ENCODE measurements around the gene PCBP3.

Gene PCBP3

GRCh38 chr21:45856442-45856841, 212.9 kb downstream of the PCBP3 start:
- H3K9ac ChIP-seq (ENCODE audit: low read depth, low read length): no peak overlapping the region
- TF ChIP-seq EZH2 (IDR thresholded peaks at IDR 0.05; ENCODE audit: borderline replicate concordance, low read depth, low read length, severe bottlenecking) (no peak), CTCF (IDR thresholded peaks at IDR 0.05; ENCODE audit: borderline replicate concordance, extremely low read depth, low read length, poor library complexity, severe bottlenecking) (no peak)
- ATAC-seq (ENCODE audit: insufficient read depth, low read depth): no peak
- no peaks in the 10 kb centered on the region for H3K4me1 ChIP-seq (ENCODE audit: insufficient read depth, low read length)
- H2AFZ ChIP-seq (ENCODE audit: low read depth, low read length): no peak overlapping the region
- DNase-seq: no peak
- peaks cover 5% of the 10 kb centered on the region; the same call in 1 of the 2 replicates for H4K20me1 ChIP-seq (ENCODE audit: insufficient read depth, low read length)
- H3K4me3 ChIP-seq (ENCODE audit: low read depth in 1 of 2, low read length in 2 of 2): no peak overlapping the region
- no peaks in the 10 kb centered on the region for H3K36me3 ChIP-seq (ENCODE audit: insufficient read depth, low read length)
- H3K27me3 ChIP-seq (ENCODE audit: insufficient read depth, low read length, poor library complexity): no peaks in the 10 kb centered on the region
- H3K9me3 ChIP-seq (ENCODE audit: insufficient read depth, low read length, severe bottlenecking): no peaks in the 10 kb centered on the region
- no peaks in the 10 kb centered on the region for H3K79me2 ChIP-seq (ENCODE audit: insufficient read depth, low read length)
- H3K27ac ChIP-seq (ENCODE audit: low read length): no peak overlapping the region
- no peak overlapping the region for H3K4me2 ChIP-seq (ENCODE audit: insufficient read depth, low read length)

GRCh38 chr21:45856906-45857305, 213.4 kb downstream of the PCBP3 start:
- Histone ChIP-seq H3K4me2 (ENCODE audit: insufficient read depth, low read length) (no peak overlapping the region), H3K27ac (ENCODE audit: low read length) (no peak overlapping the region)

GRCh38 chr21:45857761-45858160, 214.2 kb downstream of the PCBP3 start:
- Histone ChIP-seq H2AFZ (ENCODE audit: low read depth, low read length) (no peak overlapping the region), H4K20me1 (ENCODE audit: insufficient read depth, low read length) (peaks cover 5% of the 10 kb centered on the region; the same call in 1 of the 2 replicates), H3K4me1 (ENCODE audit: insufficient read depth, low read length) (no peaks in the 10 kb centered on the region), H3K4me2 (ENCODE audit: insufficient read depth, low read length) (no peak overlapping the region), H3K9ac (ENCODE audit: low read depth, low read length) (no peak overlapping the region), H3K9me3 (ENCODE audit: insufficient read depth, low read length, severe bottlenecking) (no peaks in the 10 kb centered on the region), H3K36me3 (ENCODE audit: insufficient read depth, low read length) (no peaks in the 10 kb centered on the region), H3K27ac (ENCODE audit: low read length) (no peak overlapping the region), H3K4me3 (ENCODE audit: low read depth in 1 of 2, low read length in 2 of 2) (no peak overlapping the region), H3K79me2 (ENCODE audit: insufficient read depth, low read length) (no peaks in the 10 kb centered on the region), H3K27me3 (ENCODE audit: insufficient read depth, low read length, poor library complexity) (no peaks in the 10 kb centered on the region)
- TF ChIP-seq CTCF (IDR thresholded peaks at IDR 0.05; ENCODE audit: borderline replicate concordance, extremely low read depth, low read length, poor library complexity, severe bottlenecking): no peak
- no peak for TF ChIP-seq EZH2 (IDR thresholded peaks at IDR 0.05; ENCODE audit: borderline replicate concordance, low read depth, low read length, severe bottlenecking)
- DNase-seq: no peak
- ATAC-seq (ENCODE audit: insufficient read depth, low read depth): no peak

More at GRCh38 chr21:45856906-45857305, 213.4 kb downstream of the PCBP3 start:
- peaks cover 5% of the 10 kb centered on the region; the same call in 1 of the 2 replicates for H4K20me1 ChIP-seq (ENCODE audit: insufficient read depth, low read length)
- no peak for ATAC-seq (ENCODE audit: insufficient read depth, low read depth)
- H3K79me2 ChIP-seq (ENCODE audit: insufficient read depth, low read length): no peaks in the 10 kb centered on the region
- H3K9ac ChIP-seq (ENCODE audit: low read depth, low read length): no peak overlapping the region
- no peak overlapping the region for H3K4me3 ChIP-seq (ENCODE audit: low read depth in 1 of 2, low read length in 2 of 2)
- H3K27me3 ChIP-seq (ENCODE audit: insufficient read depth, low read length, poor library complexity): no peaks in the 10 kb centered on the region
- H3K4me1 ChIP-seq (ENCODE audit: insufficient read depth, low read length): no peaks in the 10 kb centered on the region
- TF ChIP-seq EZH2 (IDR thresholded peaks at IDR 0.05; ENCODE audit: borderline replicate concordance, low read depth, low read length, severe bottlenecking) (no peak), CTCF (IDR thresholded peaks at IDR 0.05; ENCODE audit: borderline replicate concordance, extremely low read depth, low read length, poor library complexity, severe bottlenecking) (no peak)
- no peaks in the 10 kb centered on the region for H3K9me3 ChIP-seq (ENCODE audit: insufficient read depth, low read length, severe bottlenecking)
- H2AFZ ChIP-seq (ENCODE audit: low read depth, low read length): no peak overlapping the region
- no peaks in the 10 kb centered on the region for H3K36me3 ChIP-seq (ENCODE audit: insufficient read depth, low read length)
- DNase-seq: no peak

GRCh38 chr21:45858180-45858579, 214.7 kb downstream of the PCBP3 start:
- peaks cover 5% of the 10 kb centered on the region; the same call in 1 of the 2 replicates for H4K20me1 ChIP-seq (ENCODE audit: insufficient read depth, low read length)
- H3K4me1 ChIP-seq (ENCODE audit: insufficient read depth, low read length): no peaks in the 10 kb centered on the region
- no peak overlapping the region for H3K27ac ChIP-seq (ENCODE audit: low read length)

More at GRCh38 chr21:45858180-45858579, 214.7 kb downstream of the PCBP3 start:
- Histone ChIP-seq H3K9me3 (ENCODE audit: insufficient read depth, low read length, severe bottlenecking) (no peaks in the 10 kb centered on the region), H3K4me2 (ENCODE audit: insufficient read depth, low read length) (no peak overlapping the region), H2AFZ (ENCODE audit: low read depth, low read length) (no peak overlapping the region), H3K9ac (ENCODE audit: low read depth, low read length) (no peak overlapping the region), H3K36me3 (ENCODE audit: insufficient read depth, low read length) (no peaks in the 10 kb centered on the region), H3K27me3 (ENCODE audit: insufficient read depth, low read length, poor library complexity) (no peaks in the 10 kb centered on the region), H3K4me3 (ENCODE audit: low read depth in 1 of 2, low read length in 2 of 2) (no peak overlapping the region), H3K79me2 (ENCODE audit: insufficient read depth, low read length) (no peaks in the 10 kb centered on the region)
- ATAC-seq (ENCODE audit: insufficient read depth, low read depth): no peak
- TF ChIP-seq CTCF (IDR thresholded peaks at IDR 0.05; ENCODE audit: borderline replicate concordance, extremely low read depth, low read length, poor library complexity, severe bottlenecking): no peak
- TF ChIP-seq EZH2 (IDR thresholded peaks at IDR 0.05; ENCODE audit: borderline replicate concordance, low read depth, low read length, severe bottlenecking): no peak
- no peak for DNase-seq
